ENCODE measurements around the gene PTPN21.

Gene PTPN21
- long read RNA-seq: 0 reads

DNA sequence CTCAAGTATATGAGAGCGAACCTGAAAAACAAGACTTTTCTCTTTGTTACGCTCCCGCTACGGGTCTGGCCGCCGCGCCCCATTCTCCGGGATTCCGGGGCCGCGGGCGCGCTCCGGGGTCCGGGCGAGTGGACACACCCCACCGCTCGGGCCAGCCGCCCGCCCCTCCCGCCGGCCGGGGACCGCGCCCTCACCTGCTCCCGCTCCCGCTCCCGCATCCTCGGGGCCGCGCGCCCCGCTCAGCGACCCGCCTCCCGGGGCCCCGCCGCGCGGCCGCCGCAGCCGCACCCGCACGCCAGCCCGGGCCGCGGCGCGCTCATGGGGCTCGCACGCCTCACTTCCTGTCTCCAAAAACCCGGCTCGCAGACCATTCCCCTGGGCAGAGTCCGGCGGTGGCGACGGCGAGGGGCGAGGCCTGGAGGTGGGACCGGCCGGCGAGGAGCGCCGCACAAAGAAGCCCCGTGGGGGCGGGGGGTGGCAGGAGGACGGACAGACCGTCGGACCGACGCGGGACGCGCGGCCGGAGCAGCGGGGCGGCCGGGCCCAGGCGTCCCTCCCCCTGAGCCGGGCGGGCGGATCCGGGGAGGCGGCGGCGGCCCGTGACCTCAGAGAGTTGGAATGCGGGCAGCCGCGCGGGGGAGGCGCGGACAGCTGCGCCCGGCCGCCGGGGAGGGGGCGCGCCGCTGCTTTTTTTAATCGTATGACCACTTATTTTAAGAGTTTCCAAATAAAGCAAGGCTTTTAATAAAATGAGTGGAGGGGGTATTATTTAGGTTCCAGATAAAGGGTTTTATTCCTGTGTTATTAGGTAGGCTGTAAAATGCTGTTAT, at the start of gene PTPN21:
PTPN21 (minus strand) TSS at position 551 of the 830 bp plus-strand sequence. CDS start 4,590 bp downstream, outside the sequence.
- no peak within 1 kb of the TSS for H3K27ac ChIP-seq (replicated peaks)
- peak within 1 kb of the TSS; percentile 63 for H3K4me3 ChIP-seq (replicated peaks; ENCODE audit: insufficient read depth, low read length)
- DNase-seq (ENCODE audit: low read depth in 1 of 2, low spot score in 1 of 2): no peak

DNA sequence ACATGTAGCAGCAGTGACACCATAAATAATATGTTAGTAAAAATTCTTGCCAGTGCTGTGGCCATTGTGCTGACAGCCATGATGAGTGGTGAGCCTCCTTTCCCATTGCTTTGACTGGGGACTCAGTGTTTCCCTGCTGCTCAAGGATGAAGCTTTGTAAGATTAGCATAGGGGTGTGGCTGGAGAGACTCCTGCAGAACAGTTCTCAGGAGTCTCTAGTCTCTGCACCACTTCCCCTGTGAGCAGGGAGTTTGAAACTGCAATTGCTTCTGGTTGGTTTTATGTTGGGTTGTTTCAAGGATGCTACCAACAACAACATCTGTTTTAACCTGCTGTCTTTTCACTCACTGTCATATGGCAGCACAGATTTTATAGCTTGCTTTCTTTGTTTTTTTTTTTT, 49.4 kb upstream of the PTPN21 start:
- H3K27me3 ChIP-seq (ENCODE audit: insufficient read depth, poor library complexity, severe bottlenecking): no peaks in the 10 kb centered on the region
- TF ChIP-seq POLR2AphosphoS5 (IDR thresholded peaks at IDR 0.05; ENCODE audit: low read depth) (no peak), GABPA (IDR thresholded peaks at IDR 0.05; ENCODE audit: low read depth) (no peak), SPI1 (IDR thresholded peaks at IDR 0.05; ENCODE audit: borderline replicate concordance, low read depth) (no peak)
- TF ChIP-seq, protein P1, sequence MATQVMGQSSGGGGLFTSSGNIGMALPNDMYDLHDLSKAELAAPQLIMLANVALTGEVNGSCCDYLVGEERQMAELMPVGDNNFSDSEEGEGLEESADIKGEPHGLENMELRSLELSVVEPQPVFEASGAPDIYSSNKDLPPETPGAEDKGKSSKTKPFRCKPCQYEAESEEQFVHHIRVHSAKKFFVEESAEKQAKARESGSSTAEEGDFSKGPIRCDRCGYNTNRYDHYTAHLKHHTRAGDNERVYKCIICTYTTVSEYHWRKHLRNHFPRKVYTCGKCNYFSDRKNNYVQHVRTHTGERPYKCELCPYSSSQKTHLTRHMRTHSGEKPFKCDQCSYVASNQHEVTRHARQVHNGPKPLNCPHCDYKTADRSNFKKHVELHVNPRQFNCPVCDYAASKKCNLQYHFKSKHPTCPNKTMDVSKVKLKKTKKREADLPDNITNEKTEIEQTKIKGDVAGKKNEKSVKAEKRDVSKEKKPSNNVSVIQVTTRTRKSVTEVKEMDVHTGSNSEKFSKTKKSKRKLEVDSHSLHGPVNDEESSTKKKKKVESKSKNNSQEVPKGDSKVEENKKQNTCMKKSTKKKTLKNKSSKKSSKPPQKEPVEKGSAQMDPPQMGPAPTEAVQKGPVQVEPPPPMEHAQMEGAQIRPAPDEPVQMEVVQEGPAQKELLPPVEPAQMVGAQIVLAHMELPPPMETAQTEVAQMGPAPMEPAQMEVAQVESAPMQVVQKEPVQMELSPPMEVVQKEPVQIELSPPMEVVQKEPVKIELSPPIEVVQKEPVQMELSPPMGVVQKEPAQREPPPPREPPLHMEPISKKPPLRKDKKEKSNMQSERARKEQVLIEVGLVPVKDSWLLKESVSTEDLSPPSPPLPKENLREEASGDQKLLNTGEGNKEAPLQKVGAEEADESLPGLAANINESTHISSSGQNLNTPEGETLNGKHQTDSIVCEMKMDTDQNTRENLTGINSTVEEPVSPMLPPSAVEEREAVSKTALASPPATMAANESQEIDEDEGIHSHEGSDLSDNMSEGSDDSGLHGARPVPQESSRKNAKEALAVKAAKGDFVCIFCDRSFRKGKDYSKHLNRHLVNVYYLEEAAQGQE (IDR thresholded peaks at IDR 0.05; ENCODE audit: insufficient replicate concordance, low read depth): no peak
- TF ChIP-seq, protein P2, sequence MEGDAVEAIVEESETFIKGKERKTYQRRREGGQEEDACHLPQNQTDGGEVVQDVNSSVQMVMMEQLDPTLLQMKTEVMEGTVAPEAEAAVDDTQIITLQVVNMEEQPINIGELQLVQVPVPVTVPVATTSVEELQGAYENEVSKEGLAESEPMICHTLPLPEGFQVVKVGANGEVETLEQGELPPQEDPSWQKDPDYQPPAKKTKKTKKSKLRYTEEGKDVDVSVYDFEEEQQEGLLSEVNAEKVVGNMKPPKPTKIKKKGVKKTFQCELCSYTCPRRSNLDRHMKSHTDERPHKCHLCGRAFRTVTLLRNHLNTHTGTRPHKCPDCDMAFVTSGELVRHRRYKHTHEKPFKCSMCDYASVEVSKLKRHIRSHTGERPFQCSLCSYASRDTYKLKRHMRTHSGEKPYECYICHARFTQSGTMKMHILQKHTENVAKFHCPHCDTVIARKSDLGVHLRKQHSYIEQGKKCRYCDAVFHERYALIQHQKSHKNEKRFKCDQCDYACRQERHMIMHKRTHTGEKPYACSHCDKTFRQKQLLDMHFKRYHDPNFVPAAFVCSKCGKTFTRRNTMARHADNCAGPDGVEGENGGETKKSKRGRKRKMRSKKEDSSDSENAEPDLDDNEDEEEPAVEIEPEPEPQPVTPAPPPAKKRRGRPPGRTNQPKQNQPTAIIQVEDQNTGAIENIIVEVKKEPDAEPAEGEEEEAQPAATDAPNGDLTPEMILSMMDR (IDR thresholded peaks at IDR 0.05; ENCODE audit: insufficient read depth, low read length): no peak
- DNase-seq (ENCODE audit: low read depth in 1 of 2, low spot score in 1 of 2): no peak
- no peak overlapping the region for H3K4me3 ChIP-seq (replicated peaks; ENCODE audit: insufficient read depth, low read length)
- H3K27ac ChIP-seq (replicated peaks): no peak overlapping the region

More for the DNA sequence above, at the start of gene PTPN21:
- peaks cover 30% of the 10 kb centered on the region for H3K27me3 ChIP-seq (ENCODE audit: insufficient read depth, poor library complexity, severe bottlenecking)
- TF ChIP-seq, protein P2 (IDR thresholded peaks at IDR 0.05; ENCODE audit: insufficient read depth, low read length): no peak
- TF ChIP-seq SPI1 (IDR thresholded peaks at IDR 0.05; ENCODE audit: borderline replicate concordance, low read depth) (no peak), GABPA (IDR thresholded peaks at IDR 0.05; ENCODE audit: low read depth) (no peak)

DNA sequence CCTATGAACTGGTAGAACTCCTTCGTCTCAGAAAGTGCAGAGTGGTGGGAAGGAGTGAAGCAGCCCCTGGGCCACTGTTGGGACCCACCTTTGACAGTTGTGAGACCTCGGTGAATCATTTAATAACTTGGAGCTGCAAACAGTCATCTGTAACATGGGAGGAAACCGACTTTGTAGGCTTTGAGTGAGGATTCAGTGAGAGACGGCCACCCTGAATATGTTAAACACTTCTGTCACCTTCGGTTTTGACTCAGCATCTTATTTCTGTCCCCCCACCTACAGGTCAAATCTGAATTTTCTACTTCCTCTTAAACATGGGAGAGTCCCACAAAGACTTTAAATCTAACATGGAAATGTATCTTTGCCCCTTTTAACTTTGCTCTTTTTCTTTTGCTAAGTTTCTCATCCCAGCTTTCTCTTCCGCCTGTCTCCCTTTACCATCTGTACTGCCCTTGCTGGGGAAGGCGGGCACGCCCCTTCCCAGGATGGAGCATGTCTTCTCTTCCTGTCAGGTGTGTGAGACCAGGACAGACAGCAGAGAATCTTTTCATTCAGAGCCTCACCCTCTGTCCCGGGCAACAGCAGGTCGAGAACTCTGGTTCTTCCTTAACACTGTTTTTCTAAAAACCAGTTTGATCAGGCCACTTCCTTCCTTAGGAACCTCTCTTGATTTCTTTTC, 45.1 kb upstream of the PTPN21 start:
- Histone ChIP-seq H3K27me3 (ENCODE audit: insufficient read depth, poor library complexity, severe bottlenecking) (no peaks in the 10 kb centered on the region), H3K4me3 (replicated peaks; ENCODE audit: insufficient read depth, low read length) (no peak overlapping the region), H3K27ac (replicated peaks) (no peak overlapping the region)
- TF ChIP-seq, protein P1 (IDR thresholded peaks at IDR 0.05; ENCODE audit: insufficient replicate concordance, low read depth): no peak
- TF ChIP-seq, protein P2 (IDR thresholded peaks at IDR 0.05; ENCODE audit: insufficient read depth, low read length): no peak
- TF ChIP-seq SPI1 (IDR thresholded peaks at IDR 0.05; ENCODE audit: borderline replicate concordance, low read depth) (no peak), POLR2AphosphoS5 (IDR thresholded peaks at IDR 0.05; ENCODE audit: low read depth) (no peak), GABPA (IDR thresholded peaks at IDR 0.05; ENCODE audit: low read depth) (no peak)
- no peak for DNase-seq (ENCODE audit: low read depth in 1 of 2, low spot score in 1 of 2)

Data from HL-60 (cell line).